Mesenchymal stem cell (in vitro differentiated cells and primary cell): Measurements from ENCODE around the gene CACNG6.
A peak's percentile ranks its signal among the peaks of the same experiment; 100 is the strongest.

ENCODE experiments used
- DNase-seq: peaks from one replicate; pipeline ENCODE4 v3.0.0-alpha.2; 2013
- H2AFZ ChIP-seq: one replicate; pipeline ENCODE4 v1.6.1; 2013; ENCODE audit warnings: low read depth, mild to moderate bottlenecking, control low read depth, inconsistent platforms, low read length, moderate library complexity
- H2AK5ac ChIP-seq: 2 replicates; pipeline ENCODE4 v1.6.1; 2013; ENCODE audit warnings: low read length, moderate library complexity, mild to moderate bottlenecking, inconsistent platforms; ENCODE audit not compliant: severe bottlenecking
- H2BK120ac ChIP-seq: one replicate; pipeline ENCODE4 v1.6.1; 2013; ENCODE audit warnings: low read depth, mild to moderate bottlenecking, inconsistent platforms, low read length, moderate library complexity
- H2BK12ac ChIP-seq, 2 experiments: one replicate each; pipeline ENCODE4 v1.6.1; 2013; ENCODE audit warnings: inconsistent platforms in 2 of 2, low read length in 2 of 2, mild to moderate bottlenecking in 2 of 2, moderate library complexity in 2 of 2, control low read depth in 1 of 2
- H2BK15ac ChIP-seq: one replicate; pipeline ENCODE4 v1.6.1; 2013; ENCODE audit warnings: mild to moderate bottlenecking, low read depth, inconsistent platforms; ENCODE audit not compliant: poor library complexity, severe bottlenecking
- H2BK5ac ChIP-seq: 2 replicates; pipeline ENCODE4 v1.6.1; 2013; ENCODE audit warnings: low read depth, mild to moderate bottlenecking, low read length, control low read depth, inconsistent platforms; ENCODE audit not compliant: poor library complexity, severe bottlenecking
- H3K14ac ChIP-seq, 2 experiments: one replicate each; pipeline ENCODE4 v1.6.1; 2013; ENCODE audit warnings: inconsistent platforms in 2 of 2, low read length in 2 of 2, control low read depth in 1 of 2, mild to moderate bottlenecking in 1 of 2, moderate library complexity in 1 of 2
- H3K18ac ChIP-seq, 2 experiments: one replicate each; pipeline ENCODE4 v1.6.1; 2013; ENCODE audit warnings: inconsistent platforms in 2 of 2, low read length in 2 of 2, control low read depth in 1 of 2, low read depth in 1 of 2, mild to moderate bottlenecking in 1 of 2
- H3K23ac ChIP-seq, 2 experiments: one replicate each; pipeline ENCODE4 v1.6.1; 2013; ENCODE audit warnings: inconsistent platforms in 2 of 2, low read length in 2 of 2, mild to moderate bottlenecking in 2 of 2, moderate library complexity in 2 of 2, control low read depth in 1 of 2
- H3K27ac ChIP-seq: 2 replicates; pipeline ENCODE4 v1.5.1; 2013; ENCODE audit warnings: mild to moderate bottlenecking, moderate library complexity, low read length, control low read depth, inconsistent platforms; ENCODE audit not compliant: poor library complexity, severe bottlenecking
- H3K27me3 ChIP-seq, 2 experiments: 2 replicates each; pipeline versions ENCODE4 v1.6.1 to v1.7.0; 2013; ENCODE audit warnings: low read length in 2 of 2, mild to moderate bottlenecking in 2 of 2, moderate library complexity in 2 of 2, control low read depth in 1 of 2, inconsistent platforms in 1 of 2; ENCODE audit not compliant: control insufficient read depth in 1 of 2, insufficient read depth in 1 of 2
- H3K36me3 ChIP-seq, 2 experiments: 2 replicates each; pipeline versions ENCODE4 v1.6.1 to v1.7.0; 2013; ENCODE audit warnings: low read length in 2 of 2, control low read depth in 1 of 2, inconsistent platforms in 1 of 2, low read depth in 1 of 2, mild to moderate bottlenecking in 1 of 2; ENCODE audit not compliant: insufficient read depth in 2 of 2, control insufficient read depth in 1 of 2
- H3K4ac ChIP-seq, 2 experiments: one replicate each; pipeline ENCODE4 v1.6.1; 2013; ENCODE audit warnings: inconsistent platforms in 2 of 2, low read length in 2 of 2, mild to moderate bottlenecking in 2 of 2, moderate library complexity in 2 of 2, control low read depth in 1 of 2, low read depth in 1 of 2
- H3K4me1 ChIP-seq: 2 replicates; pipeline ENCODE4 v1.6.1; 2013; ENCODE audit warnings: low read depth, low read length, control low read depth; ENCODE audit not compliant: control insufficient read depth, insufficient read depth
- H3K4me2 ChIP-seq: 2 replicates; pipeline ENCODE4 v1.6.1; 2013; ENCODE audit warnings: low read length, mild to moderate bottlenecking, inconsistent platforms; ENCODE audit not compliant: poor library complexity, severe bottlenecking
- H3K4me3 ChIP-seq, 2 experiments: 2 replicates each; pipeline versions ENCODE4 v1.5.1 to v1.7.0; 2013; ENCODE audit warnings: low read length in 2 of 2, mild to moderate bottlenecking in 2 of 2, control low read depth in 1 of 2, low read depth in 1 of 2; ENCODE audit not compliant: insufficient read depth in 1 of 2
- H3K79me1 ChIP-seq: replicated peaks from 2 replicates; pipeline ENCODE4 v1.6.1; 2013; ENCODE audit warnings: mild to moderate bottlenecking, control low read depth, low read length, inconsistent platforms; ENCODE audit not compliant: poor library complexity, severe bottlenecking
- H3K9ac ChIP-seq: 2 replicates; pipeline ENCODE4 v1.7.0; 2013; ENCODE audit warnings: mild to moderate bottlenecking, low read length, moderate library complexity
- H3K9me3 ChIP-seq: 2 replicates; pipeline ENCODE4 v1.7.0; 2013; ENCODE audit warnings: mild to moderate bottlenecking, low read length; ENCODE audit not compliant: control insufficient read depth
- H4K8ac ChIP-seq: one replicate; pipeline ENCODE4 v1.6.1; 2013; ENCODE audit warnings: inconsistent platforms, mild to moderate bottlenecking, low read length, moderate library complexity
- H4K91ac ChIP-seq: one replicate; pipeline ENCODE4 v1.6.1; 2013; ENCODE audit warnings: mild to moderate bottlenecking, low read length, inconsistent platforms
- WGBS: methylation state at CpG from one replicate; pipeline ENCODE4 v1.1.7; 2013; ENCODE audit warnings: mixed read lengths; 5-methylcytosine and 5-hydroxymethylcytosine counted together

Gene CACNG6

DNA sequence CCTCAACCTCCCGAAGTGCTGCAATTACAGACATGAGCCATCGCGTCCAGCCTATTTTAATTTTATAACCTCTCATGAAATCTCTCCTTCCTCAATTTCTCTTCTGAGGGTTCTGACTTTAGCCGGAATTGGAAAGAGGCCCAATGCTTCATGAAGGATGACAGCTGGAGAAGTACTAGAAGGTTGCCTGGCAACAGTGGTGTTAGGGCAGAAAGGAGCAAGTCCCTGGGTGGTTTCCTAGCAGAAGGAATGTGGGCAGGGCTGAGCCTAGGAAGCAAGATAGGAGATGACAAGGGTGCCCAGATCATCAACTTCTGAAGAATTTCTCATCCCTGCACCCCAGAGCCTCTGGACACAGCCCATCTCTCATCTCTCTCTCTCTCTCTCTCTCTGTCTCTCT lies 25.8 kb downstream of the CACNG6 start:
- H3K4me2 ChIP-seq, result no peak overlapping the region
- no peaks in the 10 kb centered on the region for H3K79me1 ChIP-seq
- H3K27ac ChIP-seq, result no peak overlapping the region
- DNase-seq, result peak; percentile 19
- peaks cover 4% of the 10 kb centered on the region for H3K9me3 ChIP-seq
- H4K8ac ChIP-seq, result no peak overlapping the region
- H2BK12ac ChIP-seq, result no peak overlapping the region
- no peak overlapping the region for H2AK5ac ChIP-seq
- H3K18ac ChIP-seq, result no peak overlapping the region
- H3K23ac ChIP-seq, result no peak overlapping the region
- no peak overlapping the region for H2BK5ac ChIP-seq
- no peak overlapping the region for H3K4ac ChIP-seq
- H3K9ac ChIP-seq, result no peak overlapping the region
- 86% methylated on average over 4 of the region's 4 CpGs for WGBS
- no peak overlapping the region for H4K91ac ChIP-seq
- H3K27me3 ChIP-seq, result peaks cover 0 to 13% of the 10 kb centered on the region in 2 experiments
- no peak overlapping the region for H2BK120ac ChIP-seq
- no peak overlapping the region for H3K14ac ChIP-seq
- no peak overlapping the region for H3K4me3 ChIP-seq
- no peak overlapping the region for H2BK15ac ChIP-seq
- H2AFZ ChIP-seq, result no peak overlapping the region
- no peaks in the 10 kb centered on the region for H3K36me3 ChIP-seq
- H3K4me1 ChIP-seq, result no peaks in the 10 kb centered on the region

DNA sequence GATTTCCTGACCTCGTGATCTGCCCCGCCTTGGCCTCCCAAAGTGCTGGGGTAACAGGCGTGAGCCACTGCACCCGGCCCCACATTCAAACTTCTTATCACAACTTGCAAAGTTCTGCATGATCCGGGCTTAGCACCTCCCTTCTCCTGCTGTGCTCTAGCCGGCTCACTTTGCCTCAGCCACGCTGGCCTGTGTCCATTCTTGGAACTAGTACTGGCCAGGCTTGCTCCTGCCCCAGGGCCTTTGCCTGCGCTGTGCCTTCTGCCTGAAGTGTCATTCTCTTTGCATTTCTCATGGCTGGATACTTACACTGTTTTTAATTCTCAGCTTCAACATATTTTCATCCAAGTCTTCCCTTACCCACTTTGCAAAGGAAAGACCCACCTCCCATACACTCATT lies 29.9 kb downstream of the CACNG6 start:
- no peak overlapping the region for H4K8ac ChIP-seq
- no peak overlapping the region for H2BK12ac ChIP-seq
- peaks cover 4% of the 10 kb centered on the region for H3K9me3 ChIP-seq
- H3K18ac ChIP-seq, result no peak overlapping the region
- H2AK5ac ChIP-seq, result no peak overlapping the region
- no peaks in the 10 kb centered on the region for H3K36me3 ChIP-seq
- H3K4me3 ChIP-seq, result no peak overlapping the region
- H3K27ac ChIP-seq, result no peak overlapping the region
- peaks cover 0 to 2% of the 10 kb centered on the region in 2 experiments for H3K27me3 ChIP-seq
- no peak overlapping the region for H2BK15ac ChIP-seq
- H2BK5ac ChIP-seq, result no peak overlapping the region
- no peak overlapping the region for H3K4me2 ChIP-seq
- no peak overlapping the region for H3K23ac ChIP-seq
- no peaks in the 10 kb centered on the region for H3K4me1 ChIP-seq
- H3K4ac ChIP-seq, result no peak overlapping the region
- WGBS, result 82% methylated on average over 8 of the region's 8 CpGs
- H4K91ac ChIP-seq, result no peak overlapping the region
- H2BK120ac ChIP-seq, result no peak overlapping the region
- no peak overlapping the region for H3K9ac ChIP-seq
- H2AFZ ChIP-seq, result no peak overlapping the region
- no peaks in the 10 kb centered on the region for H3K79me1 ChIP-seq
- H3K14ac ChIP-seq, result no peak overlapping the region
- DNase-seq, result no peak

DNA sequence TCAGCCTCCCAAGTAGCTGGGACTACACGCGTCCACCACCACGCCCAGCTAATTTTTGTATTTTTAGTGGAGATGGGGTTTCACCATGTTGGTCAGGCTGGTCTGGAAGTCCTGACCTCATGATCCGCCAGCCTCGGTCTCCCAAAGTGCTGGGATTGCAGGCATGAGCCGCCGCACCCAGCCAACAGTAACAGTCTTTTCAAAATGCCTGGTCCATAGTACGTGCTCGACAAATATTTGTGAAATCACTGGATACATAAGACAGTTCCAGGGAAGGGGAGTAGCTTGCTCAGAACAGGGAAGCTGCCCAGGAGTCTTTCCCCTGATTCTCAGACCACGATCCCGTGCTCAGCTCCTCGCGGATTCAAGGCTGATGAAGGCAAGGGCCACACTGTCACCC lies 30.5 kb downstream of the CACNG6 start:
- Histone ChIP-seq H2BK120ac (no peak overlapping the region), H2BK15ac (no peak overlapping the region), H3K4ac (no peak overlapping the region), H3K79me1 (no peaks in the 10 kb centered on the region), H3K14ac (no peak overlapping the region), H3K27ac (no peak overlapping the region), H2BK12ac (no peak overlapping the region), H3K9me3 (peaks cover 4% of the 10 kb centered on the region), H3K23ac (no peak overlapping the region), H2AK5ac (no peak overlapping the region), H2BK5ac (no peak overlapping the region), H3K36me3 (no peaks in the 10 kb centered on the region), H3K4me2 (no peak overlapping the region), H3K27me3 (no peaks in the 10 kb centered on the region), H2AFZ (no peak overlapping the region), H4K8ac (no peak overlapping the region), H3K9ac (no peak overlapping the region), H4K91ac (no peak overlapping the region), H3K4me3 (no peak overlapping the region), H3K18ac (no peak overlapping the region), H3K4me1 (no peaks in the 10 kb centered on the region)
- WGBS, result 92% methylated on average over 13 of the region's 13 CpGs
- no peak for DNase-seq

DNA sequence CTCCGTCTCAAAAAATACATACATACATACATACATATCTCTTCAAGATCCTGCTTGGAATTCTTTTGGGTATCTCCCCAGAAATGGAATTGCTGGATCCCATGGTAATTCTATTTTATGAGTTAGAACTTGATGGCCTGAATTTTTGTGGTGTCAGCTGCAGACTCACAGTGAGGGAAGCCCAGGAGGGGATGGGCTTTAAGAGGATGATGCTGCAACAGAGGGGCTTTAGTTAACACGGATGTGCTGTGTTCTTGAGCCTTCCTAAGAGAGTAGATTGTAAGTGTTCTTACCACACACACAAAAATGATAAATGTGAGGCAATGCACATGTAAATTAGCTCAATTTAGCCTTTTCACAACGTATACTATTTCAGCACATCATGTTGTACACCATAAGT lies 31.8 kb downstream of the CACNG6 start:
- Histone ChIP-seq H3K27ac (no peak overlapping the region), H3K4me1 (no peaks in the 10 kb centered on the region), H2BK12ac (no peak overlapping the region), H2AFZ (no peak overlapping the region), H3K4ac (no peak overlapping the region), H2AK5ac (no peak overlapping the region), H2BK5ac (no peak overlapping the region), H3K4me2 (no peak overlapping the region), H3K4me3 (no peak overlapping the region), H4K8ac (no peak overlapping the region), H3K18ac (no peak overlapping the region), H3K9ac (no peak overlapping the region), H3K36me3 (no peaks in the 10 kb centered on the region), H3K9me3 (no peaks in the 10 kb centered on the region), H4K91ac (no peak overlapping the region), H3K14ac (no peak overlapping the region), H3K79me1 (no peaks in the 10 kb centered on the region), H2BK15ac (no peak overlapping the region), H2BK120ac (no peak overlapping the region), H3K27me3 (no peaks in the 10 kb centered on the region), H3K23ac (no peak overlapping the region)
- DNase-seq, result no peak
- no CpG with 5 or more reads among the region's 3 CpGs for WGBS
